ENCODE results near the gene PPP1R15A. TPM values are rescaled to one million over a fixed set of nuclear protein-coding genes. Genes with fewer than 3 reads are reported as not detected.

PPP1R15A gene
- total RNA-seq, 2 experiments from 2014 or later = 23.4 to 31.7 TPM

GRCh38 chr19:48837687-48838086 is 34.5 kb upstream of the PPP1R15A start:
- Histone ChIP-seq H3K4me3 (ENCODE audit: low read depth, low read length, poor library complexity, severe bottlenecking) (peak overlapping the region; percentile 66), H3K9me2 (ENCODE audit: insufficient read depth, low read length) (no peaks in the 10 kb centered on the region), H2AFZ (ENCODE audit: low read length) (peak overlapping the region; percentile 61; the same call in 1 of the 2 replicates), H3K79me2 (ENCODE audit: insufficient read depth, low read depth, low read length) (no peaks in the 10 kb centered on the region), H3K4me2 (ENCODE audit: low read length) (peak overlapping the region; percentile 84), H4K20me1 (ENCODE audit: insufficient read depth, low read length) (no peaks in the 10 kb centered on the region), H3K4me1 (ENCODE audit: insufficient read depth, low read length, poor library complexity, severe bottlenecking) (peaks cover 20% of the 10 kb centered on the region), H3K36me3 (ENCODE audit: insufficient read depth, low read length) (no peaks in the 10 kb centered on the region), H3K27ac (ENCODE audit: low read depth, low read length, poor library complexity, severe bottlenecking) (no peak overlapping the region), H3K9me3 (ENCODE audit: low read length) (no peaks in the 10 kb centered on the region)
- no peak for DNase-seq (ENCODE audit: low spot score)
- CTCF ChIA-PET (ENCODE audit: unreplicated experiment) = interaction anchor here (0.9 to 1.3 kb wide), 2 partner anchors 42 to 116 kb away, joined by 3 to 5 read pairs; no protein-coding TSS in a partner anchor
- intact Hi-C loops (cut with micrococcal nuclease; ENCODE audit: unreplicated experiment) = loop anchor here (1.0 kb wide), 1 partner anchor 134 kb away; no protein-coding TSS in a partner anchor
- POLR2A ChIA-PET = interaction anchor here (0.6 to 2.2 kb wide), 2 partner anchors 25 to 42 kb away, joined by 6 read pairs; no protein-coding TSS in a partner anchor
- BruUV-seq (replicated peaks) = no TSS peak
- TF ChIP-seq CTCF (conservative IDR thresholded peaks at IDR 0.05; ENCODE audit: low read length) = no peak
- no peak for TF ChIP-seq EZH2phosphoT487 (IDR thresholded peaks at IDR 0.05; ENCODE audit: borderline replicate concordance, low read depth, low read length)

- H2AFZ ChIP-seq (ENCODE audit: low read length) = no peak overlapping the region
- H3K9me2 ChIP-seq (ENCODE audit: insufficient read depth, low read length) = no peaks in the 10 kb centered on the region
- H3K36me3 ChIP-seq (ENCODE audit: insufficient read depth, low read length) = no peaks in the 10 kb centered on the region
- no peak overlapping the region for H3K4me2 ChIP-seq (ENCODE audit: low read length)
- POLR2A ChIA-PET = no interaction called here
- no peak for TF ChIP-seq CTCF (conservative IDR thresholded peaks at IDR 0.05; ENCODE audit: low read length)
- no peak for TF ChIP-seq EZH2phosphoT487 (IDR thresholded peaks at IDR 0.05; ENCODE audit: borderline replicate concordance, low read depth, low read length)
- H4K20me1 ChIP-seq (ENCODE audit: insufficient read depth, low read length) = no peaks in the 10 kb centered on the region
- CTCF ChIA-PET (ENCODE audit: unreplicated experiment) = no interaction called here
- no peak overlapping the region for H3K4me3 ChIP-seq (ENCODE audit: low read depth, low read length, poor library complexity, severe bottlenecking)
- H3K79me2 ChIP-seq (ENCODE audit: insufficient read depth, low read depth, low read length) = no peaks in the 10 kb centered on the region
- peaks cover 13% of the 10 kb centered on the region for H3K4me1 ChIP-seq (ENCODE audit: insufficient read depth, low read length, poor library complexity, severe bottlenecking)
- no peak overlapping the region for H3K27ac ChIP-seq (ENCODE audit: low read depth, low read length, poor library complexity, severe bottlenecking)
- BruUV-seq (replicated peaks) = no TSS peak
- H3K9me3 ChIP-seq (ENCODE audit: low read length) = no peaks in the 10 kb centered on the region
- DNase-seq (ENCODE audit: low spot score) = no peak
- intact Hi-C loops (cut with micrococcal nuclease; ENCODE audit: unreplicated experiment) = no loop called here
Measured at GRCh38 chr19:48841047-48841446, 31.2 kb upstream of the PPP1R15A start.

- Histone ChIP-seq H3K79me2 (ENCODE audit: insufficient read depth, low read depth, low read length) (no peaks in the 10 kb centered on the region), H3K9me3 (ENCODE audit: low read length) (no peaks in the 10 kb centered on the region), H3K9me2 (ENCODE audit: insufficient read depth, low read length) (no peaks in the 10 kb centered on the region), H4K20me1 (ENCODE audit: insufficient read depth, low read length) (no peaks in the 10 kb centered on the region), H2AFZ (ENCODE audit: low read length) (no peak overlapping the region), H3K4me1 (ENCODE audit: insufficient read depth, low read length, poor library complexity, severe bottlenecking) (peaks cover 7% of the 10 kb centered on the region), H3K4me2 (ENCODE audit: low read length) (no peak overlapping the region), H3K36me3 (ENCODE audit: insufficient read depth, low read length) (no peaks in the 10 kb centered on the region), H3K27ac (ENCODE audit: low read depth, low read length, poor library complexity, severe bottlenecking) (no peak overlapping the region), H3K4me3 (ENCODE audit: low read depth, low read length, poor library complexity, severe bottlenecking) (no peak overlapping the region)
- ChIA-PET CTCF (ENCODE audit: unreplicated experiment) (interaction anchor here (1.1 kb wide), 1 partner anchor 29 kb away, joined by 3 read pairs; no protein-coding TSS in a partner anchor), POLR2A (interaction anchor here (0.7 kb wide), 1 partner anchor 104 kb away, joined by 6 read pairs; no protein-coding TSS in a partner anchor)
- intact Hi-C loops (cut with micrococcal nuclease; ENCODE audit: unreplicated experiment) = no loop called here
- DNase-seq (ENCODE audit: low spot score) = no peak
- no TSS peak for BruUV-seq (replicated peaks)
- TF ChIP-seq EZH2phosphoT487 (IDR thresholded peaks at IDR 0.05; ENCODE audit: borderline replicate concordance, low read depth, low read length) = no peak
- no peak for TF ChIP-seq CTCF (conservative IDR thresholded peaks at IDR 0.05; ENCODE audit: low read length)
Measured at GRCh38 chr19:48841571-48841970, 30.6 kb upstream of the PPP1R15A start.
